Esophagus squamous epithelium (tissue), 4 donors: ENCODE data around the gene ZNF319.

Experiments used
- POLR2A ChIP-seq, 4 donors: fragments of 450-650 bp; IDR thresholded peaks; one replicate each; pipeline ENCODE4 v1.6.1; 2017; ENCODE audit warnings: antibody characterized with exemption in 4 of 4, mild to moderate bottlenecking in 4 of 4, moderate library complexity in 3 of 4
- TF ChIP-seq, protein P1 (sequence below), 6 experiments: fragments of 450-650 bp in 4 of 6; fragments of 200-600 bp in 2 of 6; sonication (generic) in 2 of 6; IDR thresholded peaks; one replicate each; pipeline ENCODE4 v1.5.1; 2016 to 2019; ENCODE audit warnings: antibody characterized with exemption in 6 of 6, mild to moderate bottlenecking in 4 of 6, moderate library complexity in 4 of 6

DNA sequence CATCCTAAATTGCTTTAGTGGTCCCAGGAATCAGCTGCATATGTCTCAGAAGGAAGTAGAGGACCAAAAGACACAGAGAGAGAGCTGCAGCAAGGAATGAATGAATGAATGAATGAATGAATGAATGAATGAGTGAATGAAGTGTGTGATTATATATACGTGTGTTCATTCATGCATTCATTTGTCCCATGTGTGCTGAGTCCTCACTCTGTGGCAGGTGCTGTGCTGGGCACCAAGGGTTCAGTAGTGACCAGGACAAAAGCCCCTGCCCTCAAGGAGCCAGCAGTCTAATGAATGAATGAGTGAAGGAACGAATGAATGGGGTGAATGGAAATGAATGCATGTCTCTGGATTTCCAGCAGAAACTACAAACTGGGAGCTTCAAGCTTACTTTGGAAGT is 38.9 kb downstream of the ZNF319 start:
- no peak for TF ChIP-seq POLR2A (IDR thresholded peaks at IDR 0.05)
- TF ChIP-seq, protein P1, sequence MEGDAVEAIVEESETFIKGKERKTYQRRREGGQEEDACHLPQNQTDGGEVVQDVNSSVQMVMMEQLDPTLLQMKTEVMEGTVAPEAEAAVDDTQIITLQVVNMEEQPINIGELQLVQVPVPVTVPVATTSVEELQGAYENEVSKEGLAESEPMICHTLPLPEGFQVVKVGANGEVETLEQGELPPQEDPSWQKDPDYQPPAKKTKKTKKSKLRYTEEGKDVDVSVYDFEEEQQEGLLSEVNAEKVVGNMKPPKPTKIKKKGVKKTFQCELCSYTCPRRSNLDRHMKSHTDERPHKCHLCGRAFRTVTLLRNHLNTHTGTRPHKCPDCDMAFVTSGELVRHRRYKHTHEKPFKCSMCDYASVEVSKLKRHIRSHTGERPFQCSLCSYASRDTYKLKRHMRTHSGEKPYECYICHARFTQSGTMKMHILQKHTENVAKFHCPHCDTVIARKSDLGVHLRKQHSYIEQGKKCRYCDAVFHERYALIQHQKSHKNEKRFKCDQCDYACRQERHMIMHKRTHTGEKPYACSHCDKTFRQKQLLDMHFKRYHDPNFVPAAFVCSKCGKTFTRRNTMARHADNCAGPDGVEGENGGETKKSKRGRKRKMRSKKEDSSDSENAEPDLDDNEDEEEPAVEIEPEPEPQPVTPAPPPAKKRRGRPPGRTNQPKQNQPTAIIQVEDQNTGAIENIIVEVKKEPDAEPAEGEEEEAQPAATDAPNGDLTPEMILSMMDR (IDR thresholded peaks at IDR 0.05) = no peak
